IMR-90 (cell line): ENCODE results near the gene PAWR. TPM values are rescaled to one million over a fixed set of nuclear protein-coding genes. Genes with fewer than 3 reads are reported as not detected.

Experiments used
- ATAC-seq: fragments of 200-7000 bp; cut with Tn5 transposase; 2 replicates; pipeline ENCODE4 v1.9.1; 2020; ENCODE audit warnings: low read depth, mild to moderate bottlenecking, moderate library complexity
- BruUV-seq: library from RNA; stranded (reverse); fragments of 400-500 nt; replicated peaks from 2 replicates; lab custom pipeline; 2021; lab: Mats Ljungman, UMichigan
- CTCF ChIA-PET: fragments of 300-600 bp; formaldehyde crosslinking; extraction: SDS; loops from one replicate; lab custom pipeline; 2021; ENCODE audit warnings: antibody characterized with exemption; lab: Yijun Ruan, JAX
- POLR2A ChIA-PET: fragments of 300-600 bp; sonication (Branson Sonifier 250); formaldehyde crosslinking; loops from one replicate; lab custom pipeline; 2022; ENCODE audit warnings: antibody characterized with exemption; ENCODE audit not compliant: unreplicated experiment; lab: Charles Lee
- DNase-seq: peaks from one replicate; pipeline ENCODE4 v3.0.0; 2013
- H2AFZ ChIP-seq: replicated peaks from 2 replicates; pipeline ENCODE3; 2013; ENCODE audit warnings: low read length, mild to moderate bottlenecking; ENCODE audit not compliant: poor library complexity
- H2AK5ac ChIP-seq: 2 replicates; pipeline ENCODE4 v1.6.1; 2013; ENCODE audit warnings: low read depth, low read length, inconsistent platforms
- H2AK9ac ChIP-seq: replicated peaks from 2 replicates; pipeline ENCODE3; 2013; ENCODE audit warnings: mild to moderate bottlenecking, low read depth, low read length, moderate library complexity; ENCODE audit not compliant: poor library complexity
- H2BK120ac ChIP-seq: 2 replicates; pipeline ENCODE4 v1.6.1; 2013; ENCODE audit warnings: low read depth, low read length, inconsistent platforms
- H2BK15ac ChIP-seq: 3 replicates; pipeline ENCODE4 v1.6.1; 2013; ENCODE audit warnings: low read depth, low read length, inconsistent platforms
- H2BK20ac ChIP-seq: 2 replicates; pipeline ENCODE4 v1.6.1; 2013; ENCODE audit warnings: low read depth, mild to moderate bottlenecking, inconsistent platforms, low read length, moderate library complexity
- H2BK5ac ChIP-seq: 2 replicates; pipeline ENCODE4 v1.6.1; 2013; ENCODE audit warnings: mild to moderate bottlenecking, low read depth, low read length, inconsistent platforms; ENCODE audit not compliant: poor library complexity, severe bottlenecking
- H3K14ac ChIP-seq: replicated peaks from 2 replicates; pipeline ENCODE4 v1.6.1; 2013; ENCODE audit warnings: low read depth, low read length, inconsistent platforms
- H3K18ac ChIP-seq: 2 replicates; pipeline ENCODE4 v1.6.1; 2013; ENCODE audit warnings: low read depth, low read length, control low read depth
- H3K23ac ChIP-seq: 2 replicates; pipeline ENCODE4 v1.6.1; 2013; ENCODE audit warnings: low read depth, low read length, inconsistent platforms
- H3K27ac ChIP-seq: 2 replicates; pipeline ENCODE4 v1.5.1; 2013; ENCODE audit warnings: mild to moderate bottlenecking, control low read depth, low read length; ENCODE audit not compliant: insufficient read depth
- H3K27me3 ChIP-seq: 2 replicates; pipeline ENCODE4 v1.6.1; 2013; ENCODE audit warnings: low read length; ENCODE audit not compliant: control insufficient read depth, insufficient read depth
- H3K36me3 ChIP-seq: 2 replicates; pipeline ENCODE4 v1.6.1; 2013; ENCODE audit warnings: low read length, mixed read lengths; ENCODE audit not compliant: control insufficient read depth, insufficient read depth
- H3K4ac ChIP-seq: 2 replicates; pipeline ENCODE4 v1.6.1; 2013; ENCODE audit warnings: low read depth, low read length, inconsistent platforms
- H3K4me1 ChIP-seq: 2 replicates; pipeline ENCODE4 v1.6.1; 2013; ENCODE audit warnings: low read length, mixed read lengths; ENCODE audit not compliant: control insufficient read depth, insufficient read depth
- H3K4me2 ChIP-seq: 2 replicates; pipeline ENCODE4 v1.6.1; 2013; ENCODE audit warnings: low read depth, mild to moderate bottlenecking, control low read depth, low read length, moderate library complexity
- H3K4me3 ChIP-seq: 2 replicates; pipeline ENCODE4 v1.5.1; 2013; ENCODE audit warnings: low read depth, mild to moderate bottlenecking, control low read depth, low read length, moderate library complexity; ENCODE audit not compliant: insufficient read depth
- H3K56ac ChIP-seq: 2 replicates; pipeline ENCODE4 v1.6.1; 2013; ENCODE audit warnings: low read length, inconsistent platforms; ENCODE audit not compliant: insufficient read depth; ENCODE audit errors: extremely low read depth
- H3K79me1 ChIP-seq, 2 experiments: 2 replicates each; pipeline ENCODE4 v1.6.1; 2013; ENCODE audit warnings: low read length in 2 of 2, inconsistent platforms in 1 of 2, low read depth in 1 of 2
- H3K9ac ChIP-seq: 2 replicates; pipeline ENCODE4 v1.6.1; 2013; ENCODE audit warnings: low read depth, low read length, control low read depth
- H3K9me1 ChIP-seq: 2 replicates; pipeline ENCODE4 v1.6.1; 2013; ENCODE audit warnings: low read length, inconsistent platforms; ENCODE audit not compliant: insufficient read depth
- H3K9me3 ChIP-seq: 2 replicates; pipeline ENCODE4 v1.6.1; 2013; ENCODE audit warnings: low read length; ENCODE audit not compliant: control insufficient read depth, insufficient read depth
- H4K20me1 ChIP-seq: 2 replicates; pipeline ENCODE4 v1.6.1; 2013; ENCODE audit warnings: low read length, inconsistent platforms; ENCODE audit not compliant: insufficient read depth
- H4K5ac ChIP-seq: 2 replicates; pipeline ENCODE4 v1.6.1; 2013; ENCODE audit warnings: mild to moderate bottlenecking, low read depth, low read length, control low read depth
- H4K8ac ChIP-seq, 2 experiments: 2 replicates each; pipeline ENCODE4 v1.6.1; 2013; ENCODE audit warnings: low read depth in 2 of 2, low read length in 2 of 2, control low read depth in 1 of 2, inconsistent platforms in 1 of 2
- H4K91ac ChIP-seq: 2 replicates; pipeline ENCODE4 v1.6.1; 2013; ENCODE audit warnings: low read depth, low read length, inconsistent platforms; ENCODE audit not compliant: insufficient read depth
- BHLHE40 ChIP-seq: fragments of 150-350 bp; IDR thresholded peaks from 2 replicates; pipeline ENCODE4 v1.6.1; 2016; ENCODE audit warnings: mild to moderate bottlenecking, low read depth, low read length
- CEBPB ChIP-seq: IDR thresholded peaks from 2 replicates; pipeline ENCODE4 v1.6.1; 2012; ENCODE audit warnings: low read depth, low read length, improper control_type of control experiment
- ELK1 ChIP-seq: fragments of 150-350 bp; IDR thresholded peaks from 2 replicates; pipeline ENCODE4 v1.6.1; 2016; ENCODE audit warnings: low read depth, mild to moderate bottlenecking, low read length, moderate library complexity, borderline replicate concordance
- FOS ChIP-seq: fragments of 150-350 bp; IDR thresholded peaks from 2 replicates; pipeline ENCODE4 v1.6.1; 2016; ENCODE audit warnings: low read depth, low read length
- MAFK ChIP-seq: IDR thresholded peaks from 2 replicates; pipeline ENCODE4 v1.6.1; 2012; ENCODE audit warnings: low read depth, low read length, improper control_type of control experiment
- MAZ ChIP-seq: IDR thresholded peaks from 2 replicates; pipeline ENCODE4 v1.6.1; 2012; ENCODE audit warnings: low read depth, mild to moderate bottlenecking, low read length, improper control_type of control experiment, moderate library complexity, borderline replicate concordance
- MXI1 ChIP-seq: IDR thresholded peaks from 2 replicates; pipeline ENCODE4 v1.6.1; 2012; ENCODE audit warnings: low read depth, mild to moderate bottlenecking, low read length, moderate library complexity, borderline replicate concordance
- NFE2L2 ChIP-seq: fragments of 150-350 bp; IDR thresholded peaks from 2 replicates; pipeline ENCODE4 v1.6.1; 2016; ENCODE audit warnings: low read depth, mild to moderate bottlenecking, low read length
- POLR2A ChIP-seq: IDR thresholded peaks from 2 replicates; pipeline ENCODE4 v1.6.1; 2012; ENCODE audit warnings: mild to moderate bottlenecking, low read depth, low read length
- RAD21 ChIP-seq: IDR thresholded peaks from 2 replicates; pipeline ENCODE4 v1.6.1; 2012; ENCODE audit warnings: low read length, improper control_type of control experiment
- RCOR1 ChIP-seq: IDR thresholded peaks from 2 replicates; pipeline ENCODE4 v1.6.1; 2012; ENCODE audit warnings: mild to moderate bottlenecking, low read length, improper control_type of control experiment; ENCODE audit not compliant: insufficient replicate concordance
- RFX5 ChIP-seq: IDR thresholded peaks from 2 replicates; pipeline ENCODE4 v1.8.0; 2012; ENCODE audit warnings: low read depth, mild to moderate bottlenecking, low read length, moderate library complexity
- SMC3 ChIP-seq: fragments of 150-350 bp; IDR thresholded peaks from 2 replicates; pipeline ENCODE4 v1.6.1; 2016; ENCODE audit warnings: low read depth, mild to moderate bottlenecking, antibody characterized with exemption, low read length, moderate library complexity
- USF2 ChIP-seq: fragments of 150-350 bp; IDR thresholded peaks from 2 replicates; pipeline ENCODE4 v1.6.1; 2017; ENCODE audit warnings: mild to moderate bottlenecking, antibody characterized with exemption, low read length, low read depth
- WGBS, 2 experiments: methylation state at CpG; one replicate each; pipeline versions ENCODE4 v1.1.5 to v1.1.7; 2013; ENCODE audit warnings: missing lambda C conversion rate in 2 of 2; ENCODE audit not compliant: insufficient read length in 1 of 2; ENCODE audit errors: extremely low coverage in 2 of 2; 5-methylcytosine and 5-hydroxymethylcytosine counted together
- dilution Hi-C: fragments of 300-500 bp; cut with HindIII; formaldehyde crosslinking; loops from one replicate; pipeline ENCODE4 v1.14.3; 2018; ENCODE audit warnings: low sequenced_read_pairs; ENCODE audit not compliant: unreplicated experiment
- in situ Hi-C: fragments of 300-500 bp; cut with MboI; formaldehyde crosslinking; loops from 3 replicates; pipeline ENCODE4 v1.14.3; 2019; ENCODE audit warnings: low sequenced_read_pairs, inconsistent platforms, mixed read lengths
- intact Hi-C: fragments of 100-400 bp; cut with micrococcal nuclease; formaldehyde crosslinking; loops from 2 replicates; pipeline ENCODE4 v1.10.0; 2022
- polyA plus RNA-seq, 3 experiments: library from polyadenylated mRNA; depleted of rRNA; stranded (reverse); fragments of >200 nt; gene quantifications; 2 replicates each; pipeline ENCODE4 v1.2.3, GENCODE V29; 2012; ENCODE audit warnings: low replicate concordance in 1 of 3
- total RNA-seq: library from RNA; depleted of rRNA; stranded (reverse); fragments of >200 nt; gene quantifications from 2 replicates; pipeline ENCODE4 v1.2.3, GENCODE V29; 2012

The PAWR gene
- total and polyA plus RNA-seq, 2 of the 4 experiments (the other 2 are of a cell fraction): 13.2 to 13.6 TPM

GRCh38 chr12:79597910-79598309 is 92.9 kb downstream of the PAWR start:
- Histone ChIP-seq H2AK5ac (no peak overlapping the region), H4K20me1 (no peaks in the 10 kb centered on the region), H4K8ac (0 out of 4 replicates have a peak overlapping the region, but pooled peaks of 1 of the 2 experiments have one; percentile 15), H3K9me3 (no peaks in the 10 kb centered on the region), H3K79me1 (peaks cover 19 to 28% of the 10 kb centered on the region in 2 experiments), H3K4me2 (no peak overlapping the region), H3K4me3 (no peak overlapping the region), H2BK20ac (no peak overlapping the region), H3K23ac (peak overlapping the region; percentile 11; the same call in 1 of the 2 replicates), H2BK120ac (no peak overlapping the region), H2AFZ (no peak overlapping the region), H3K56ac (no peak overlapping the region), H2AK9ac (no peak overlapping the region), H3K14ac (no peak overlapping the region), H3K27me3 (no peaks in the 10 kb centered on the region), H3K36me3 (no peaks in the 10 kb centered on the region; the same call in 1 of the 2 replicates), H3K4me1 (peaks cover 6% of the 10 kb centered on the region), H3K27ac (no peak overlapping the region), H3K9ac (no peak overlapping the region), H3K18ac (peak overlapping the region; percentile 41; the same call in 1 of the 2 replicates), H4K91ac (no peak overlapping the region), H3K4ac (no peak overlapping the region), H2BK15ac (no peak overlapping the region), H2BK5ac (no peak overlapping the region), H4K5ac (peak overlapping the region; percentile 80; the same call in 1 of the 2 replicates), H3K9me1 (peaks cover 3% of the 10 kb centered on the region; the same call in 1 of the 2 replicates)
- ChIA-PET POLR2A (no interaction called here), CTCF (no interaction called here)
- BruUV-seq: no TSS peak
- DNase-seq: peak; percentile 15
- no peak for ATAC-seq
- intact Hi-C loops: no loop called here
- dilution Hi-C loops: no loop called here
- no CpG with 5 or more reads among the region's 3 CpGs for WGBS, 2 experiments
- TF ChIP-seq FOS (no peak), RCOR1 (no peak), USF2 (no peak), CEBPB (no peak), BHLHE40 (no peak), NFE2L2 (no peak), MXI1 (no peak), RFX5 (no peak), POLR2A (no peak), ELK1 (no peak), SMC3 (no peak), MAFK (no peak), MAZ (no peak), RAD21 (no peak)
- in situ Hi-C loops: no loop called here
